Measurements from ENCODE around the gene DNAAF9.

DNA sequence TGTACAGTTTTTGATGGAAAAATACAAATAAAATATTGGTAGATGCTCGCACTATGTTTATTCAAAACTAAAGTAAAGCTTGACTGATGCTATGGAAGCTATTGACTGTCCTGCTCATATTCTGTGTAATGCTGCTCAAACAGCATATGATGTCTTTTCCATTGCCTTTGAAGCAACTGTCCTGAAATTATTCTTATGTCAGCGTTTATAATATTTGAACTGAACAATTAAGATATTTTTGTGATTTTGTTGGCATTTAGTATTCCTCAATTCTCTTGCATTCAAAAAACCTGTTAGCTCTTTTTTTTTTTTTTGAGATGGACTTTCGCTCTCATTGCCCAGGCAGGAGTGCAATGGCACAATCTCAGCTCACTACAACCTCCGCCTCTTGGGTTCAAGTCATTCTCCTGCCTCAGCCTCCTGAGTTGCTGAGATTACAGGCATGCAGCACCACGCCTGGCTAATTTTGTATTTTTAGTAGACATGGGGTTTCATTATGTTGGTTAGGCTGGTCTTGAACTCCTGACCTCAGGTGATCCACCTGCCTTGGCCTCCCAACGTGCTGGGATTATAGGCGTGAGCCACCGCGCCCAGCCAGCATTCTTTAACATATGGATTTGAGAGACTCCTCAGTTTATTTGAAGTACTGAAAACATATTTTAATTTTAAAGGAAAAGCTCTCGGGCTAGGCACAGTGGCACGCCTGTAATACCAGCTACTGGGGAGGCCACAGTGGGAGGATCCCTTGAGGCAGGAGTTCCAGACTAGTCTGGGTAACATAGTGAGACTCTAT lies 5.3 kb upstream of the DNAAF9 start:
- TF ChIP-seq RFX5 (IDR thresholded peaks at IDR 0.05; ENCODE audit: low read depth, low read length) (no peak), CHD1 (IDR thresholded peaks at IDR 0.05; ENCODE audit: low read depth, low read length) (no peak), POLR2A (IDR thresholded peaks at IDR 0.05; ENCODE audit: low read depth, low read length) (no peak), MAZ (IDR thresholded peaks at IDR 0.05; ENCODE audit: borderline replicate concordance, low read depth, low read length) (no peak), MXI1 (IDR thresholded peaks at IDR 0.05; ENCODE audit: borderline replicate concordance, low read depth, low read length) (no peak), CEBPB (IDR thresholded peaks at IDR 0.05; ENCODE audit: low read depth, low read length) (no peak), RAD21 (IDR thresholded peaks at IDR 0.05; ENCODE audit: low read length) (no peak)
- TF ChIP-seq, protein P1, sequence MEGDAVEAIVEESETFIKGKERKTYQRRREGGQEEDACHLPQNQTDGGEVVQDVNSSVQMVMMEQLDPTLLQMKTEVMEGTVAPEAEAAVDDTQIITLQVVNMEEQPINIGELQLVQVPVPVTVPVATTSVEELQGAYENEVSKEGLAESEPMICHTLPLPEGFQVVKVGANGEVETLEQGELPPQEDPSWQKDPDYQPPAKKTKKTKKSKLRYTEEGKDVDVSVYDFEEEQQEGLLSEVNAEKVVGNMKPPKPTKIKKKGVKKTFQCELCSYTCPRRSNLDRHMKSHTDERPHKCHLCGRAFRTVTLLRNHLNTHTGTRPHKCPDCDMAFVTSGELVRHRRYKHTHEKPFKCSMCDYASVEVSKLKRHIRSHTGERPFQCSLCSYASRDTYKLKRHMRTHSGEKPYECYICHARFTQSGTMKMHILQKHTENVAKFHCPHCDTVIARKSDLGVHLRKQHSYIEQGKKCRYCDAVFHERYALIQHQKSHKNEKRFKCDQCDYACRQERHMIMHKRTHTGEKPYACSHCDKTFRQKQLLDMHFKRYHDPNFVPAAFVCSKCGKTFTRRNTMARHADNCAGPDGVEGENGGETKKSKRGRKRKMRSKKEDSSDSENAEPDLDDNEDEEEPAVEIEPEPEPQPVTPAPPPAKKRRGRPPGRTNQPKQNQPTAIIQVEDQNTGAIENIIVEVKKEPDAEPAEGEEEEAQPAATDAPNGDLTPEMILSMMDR (conservative IDR thresholded peaks at IDR 0.05; ENCODE audit: low read depth, low read length) = no peak

Data from IMR-90 (cell line).